Transverse colon (tissue), 4 donors: ENCODE data around the gene SNPH.

Experiments
- CTCF ChIP-seq, 5 experiments: fragments of 200-600 bp in 3 of 5; fragments of 450-650 bp in 2 of 5; sonication (generic) in 3 of 5; IDR thresholded peaks; 1 replicate in 2 of 5; 2 replicates in 3 of 5; pipeline ENCODE4 v1.5.1; 2016 to 2017; ENCODE audit warnings: antibody characterized with exemption in 5 of 5, inconsistent platforms in 3 of 5, mild to moderate bottlenecking in 2 of 5, moderate library complexity in 1 of 5
- POLR2A ChIP-seq: fragments of 450-650 bp; IDR thresholded peaks from one replicate; pipeline ENCODE4 v1.6.1; 2016; ENCODE audit warnings: antibody characterized with exemption, mild to moderate bottlenecking, moderate library complexity
- POLR2AphosphoS5 ChIP-seq, 3 donors: sonication (generic); formaldehyde crosslinking; IDR thresholded peaks; one replicate each; pipeline ENCODE4 v1.6.1; 2016; ENCODE audit warnings: antibody characterized with exemption in 3 of 3

DNA sequence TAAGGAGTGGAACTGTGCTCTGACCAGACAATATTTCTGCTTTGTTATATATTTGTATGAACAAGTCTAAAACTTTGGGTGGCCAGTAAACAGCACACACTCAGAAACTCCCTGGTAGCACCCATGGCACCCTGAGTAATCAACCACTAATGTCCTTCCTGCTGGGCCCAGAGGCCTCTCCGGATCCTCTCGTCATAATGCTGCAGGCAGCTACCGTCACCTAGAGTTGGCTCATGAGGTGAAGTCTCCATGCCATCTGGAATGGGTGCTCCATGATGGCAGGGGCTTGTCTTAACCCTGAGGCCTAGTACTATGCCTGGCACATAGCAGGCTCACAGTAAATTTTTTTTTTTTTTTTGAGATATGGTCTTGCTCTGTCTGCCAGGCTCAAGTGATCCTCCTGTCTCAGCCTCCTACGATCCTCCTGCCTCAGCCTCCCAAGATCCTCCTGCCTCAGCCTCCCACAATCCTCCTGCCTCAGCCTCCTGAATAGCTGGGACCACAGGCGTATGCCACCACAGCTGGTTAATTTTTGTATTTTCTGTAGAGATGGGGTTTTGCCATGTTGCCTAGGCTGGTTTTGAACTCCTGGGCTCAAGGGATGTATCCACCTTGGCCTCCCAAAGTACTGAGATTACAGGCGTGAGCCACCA, 65.8 kb downstream of the SNPH start:
- TF ChIP-seq CTCF (IDR thresholded peaks at IDR 0.05) (no peak), POLR2A (no peak), POLR2AphosphoS5 (IDR thresholded peaks at IDR 0.05) (no peak)
